Pancreas (tissue), 10 donors: ENCODE data around the gene EXOC3L2. TPM values are rescaled to one million over a fixed set of nuclear protein-coding genes. Genes with fewer than 3 reads are reported as not detected.

Experiments
- ATAC-seq, 4 donors: fragments of 200-7000 bp; cut with Tn5 transposase; one replicate each; pipeline versions ENCODE4 v1.8.0 to v1.9.1; 2020; ENCODE audit warnings: mild to moderate bottlenecking in 4 of 4, moderate library complexity in 4 of 4
- DNase-seq, 6 donors: peaks; one replicate each; pipeline ENCODE4 v3.0.0-alpha.2; 2020
- FAIRE-seq: peaks from 2 replicates; lab custom pipeline; 2012; peaks lifted over from hg19 to GRCh38; lab: Jason Lieb, UNC
- H3K27ac ChIP-seq, 4 donors: fragments of 200-600 bp; sonication (generic); 1 replicate in 3 of 4; 2 replicates in 1 of 4; pipeline versions ENCODE4 v1.5.0 to v1.8.0; 2020
- H3K27me3 ChIP-seq, 4 donors: fragments of 200-600 bp; one replicate each; pipeline ENCODE4 v1.8.0; 2021
- H3K36me3 ChIP-seq, 3 donors: fragments of 200-600 bp; sonication (generic) in 1 of 3; one replicate each; pipeline versions ENCODE4 v1.5.0 to v1.8.0; 2020 to 2021
- H3K4me1 ChIP-seq, 3 donors: fragments of 200-600 bp; one replicate each; pipeline ENCODE4 v1.8.0; 2021
- H3K4me3 ChIP-seq, 4 donors: fragments of 200-600 bp; sonication (generic) in 2 of 4; one replicate each; pipeline versions ENCODE4 v1.5.0 to v1.8.0; 2020 to 2021
- H3K9me3 ChIP-seq, 4 donors: fragments of 200-600 bp; one replicate each; pipeline ENCODE4 v1.8.0; 2021
- CTCF ChIP-seq, 4 donors: fragments of 200-600 bp; sonication (generic) in 3 of 4; IDR thresholded peaks; one replicate each; pipeline versions ENCODE4 v1.5.0 to v1.8.0; 2021; ENCODE audit warnings: antibody characterized with exemption in 4 of 4
- WGBS, 2 donors: extraction: QIAGEN DNeasy Blood & Tissue Kit; methylation state at CpG; one replicate each; pipeline ENCODE4 v1.1.7; 2013; 5-methylcytosine and 5-hydroxymethylcytosine counted together
- intact Hi-C, 3 donors: fragments of 100-400 bp; cut with DNase I; formaldehyde crosslinking; loops; one replicate each; pipeline versions ENCODE4 v1.11.1 to v1.14.2; 2022
- polyA plus RNA-seq, 2 donors: library from polyadenylated mRNA; stranded (reverse); fragments of 200-250 nt; gene quantifications; one replicate each; pipeline ENCODE4 v1.2.3, GENCODE V29; 2013
- total RNA-seq, 6 donors: library from RNA; stranded (reverse); fragmentation: NEBNext Ultra II Directional in 4 of 6; extraction: Animal tissue kit (Norgen Biotek cat#: 25700) in 4 of 6; gene quantifications; one replicate each; pipeline versions ENCODE4 v1.2.1 to v1.2.4, GENCODE V29; 2021 to 2023
- donor health status: healthy with polysubstance abuse.
- donor health status: DM: no; HTN: no; CAD: no; lungs with moderate emphysema.
- donor health status: DM: no; HTN: no; CAD: no.
- donor health status: control.
- donor health status: control.
- donor health status: Bipolar disorder and iron deficiency.
- donor health status: DM: yes; HTN: yes; CAD: no.
- donor health status: DM: no; HTN: no; CAD: no.
- donor health status: DM: no; HTN: no; CAD: no.
- donor health status: DM: yes; HTN: yes; CAD: no.

The EXOC3L2 gene
- total and polyA plus RNA-seq, 8 donors: 0.59 to 4.5 (median 1.8) TPM

GRCh38 chr19:45164577-45165335 lies 80.5 kb downstream of the EXOC3L2 start:
- no peak overlapping the region for H3K4me3 ChIP-seq
- ATAC-seq (peak in 3 of 4 donors; percentile 29 to 59 (median 43)), DNase-seq (peak in 5 of 6 donors; percentile 26 to 73 (median 50)), FAIRE-seq (no peak)
- H3K27me3 ChIP-seq: no peaks in the 10 kb centered on the region
- intact Hi-C loops: no loop called here
- WGBS, 2 donors: 46% methylated on average over 19 to 27 of the region's 27 CpGs
- TF ChIP-seq CTCF (IDR thresholded peaks at IDR 0.05): no peak
- H3K27ac ChIP-seq: no peak overlapping the region
- H3K9me3 ChIP-seq: no peaks in the 10 kb centered on the region
- H3K4me1 ChIP-seq: peaks cover 0 to 5% (median 5%) of the 10 kb centered on the region in 3 donors
- no peaks in the 10 kb centered on the region for H3K36me3 ChIP-seq

- TF ChIP-seq CTCF (IDR thresholded peaks at IDR 0.05): no peak
- FAIRE-seq: no peak
- DNase-seq: peak in 2 of 6 donors; percentile 12 to 38
- H3K27ac ChIP-seq: no peak overlapping the region
- intact Hi-C loops: no loop called here
- H3K36me3 ChIP-seq: no peaks in the 10 kb centered on the region
- 79 to 82% methylated on average over 15 of the region's 15 CpGs for WGBS, 2 donors
- H3K4me1 ChIP-seq: peaks cover 0 to 5% (median 5%) of the 10 kb centered on the region in 3 donors
- no peaks in the 10 kb centered on the region for H3K9me3 ChIP-seq
- H3K4me3 ChIP-seq: no peak overlapping the region
- no peaks in the 10 kb centered on the region for H3K27me3 ChIP-seq
- ATAC-seq: no peak
Measured at GRCh38 chr19:45163751-45164460, 81.3 kb downstream of the EXOC3L2 start.

DNA sequence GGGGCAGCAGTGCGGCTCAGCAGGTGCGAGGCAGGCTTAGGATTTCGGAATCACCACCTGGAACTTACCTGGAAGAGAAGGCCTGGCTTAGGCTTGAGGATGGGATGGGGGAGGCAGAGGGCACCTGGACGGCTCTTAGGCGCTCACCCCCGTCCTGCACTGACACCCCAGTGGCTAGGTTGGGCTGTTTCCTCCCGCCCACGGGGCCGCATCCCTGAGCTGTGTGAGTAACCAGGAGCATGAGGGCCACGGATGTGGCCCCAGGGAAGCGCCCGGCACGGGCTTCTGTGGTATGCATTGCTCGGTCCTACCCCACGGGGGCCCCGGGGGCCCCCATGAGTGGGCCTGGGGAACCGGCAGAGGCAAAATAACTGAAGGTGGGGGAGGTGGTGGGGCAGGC lies 82.1 kb downstream of the EXOC3L2 start:
- no peak for ATAC-seq
- Histone ChIP-seq H3K9me3 (no peaks in the 10 kb centered on the region), H3K36me3 (no peaks in the 10 kb centered on the region), H3K4me1 (peaks cover 0 to 5% (median 5%) of the 10 kb centered on the region in 3 donors), H3K27me3 (no peaks in the 10 kb centered on the region), H3K4me3 (no peak overlapping the region), H3K27ac (no peak overlapping the region)
- FAIRE-seq: no peak
- peak in 1 of 6 donors; percentile 50 for DNase-seq
- TF ChIP-seq CTCF (IDR thresholded peaks at IDR 0.05): no peak
- 83 to 86% methylated on average over 17 of the region's 17 CpGs for WGBS, 2 donors
- intact Hi-C loops: no loop called here

- intact Hi-C loops: no loop called here
- no peak for TF ChIP-seq CTCF (IDR thresholded peaks at IDR 0.05)
- no peaks in the 10 kb centered on the region for H3K9me3 ChIP-seq
- 63 to 76% methylated on average over 17 to 18 of the region's 18 CpGs for WGBS, 2 donors
- H3K27ac ChIP-seq: no peak overlapping the region
- H3K4me3 ChIP-seq: no peak overlapping the region
- no peaks in the 10 kb centered on the region for H3K36me3 ChIP-seq
- peaks cover 0 to 5% (median 5%) of the 10 kb centered on the region in 3 donors for H3K4me1 ChIP-seq
- ATAC-seq (no peak), DNase-seq (peak in 2 of 6 donors; percentile 11 to 38), FAIRE-seq (no peak)
- H3K27me3 ChIP-seq: no peaks in the 10 kb centered on the region
Measured at GRCh38 chr19:45162608-45163143, 82.5 kb downstream of the EXOC3L2 start.

Other genes starting within 250 kb of the EXOC3L2 start
- gene RELB, start 243.9 kb downstream of the EXOC3L2 start, total RNA-seq: 10 to 100 TPM in 4 of 6 donors, 1 to 10 TPM in 2; 8.3 to 21.7 (median 13.4) TPM
- 10 to 100 TPM; 25.1 to 33.5 TPM for gene RELB, start 243.9 kb downstream of the EXOC3L2 start, polyA plus RNA-seq
- gene CLASRP, start 206.4 kb downstream of the EXOC3L2 start, total RNA-seq: 10 to 100 TPM; 34.8 to 55.0 (median 47.7) TPM
- 100 to 1,000 TPM; 213 to 244 TPM for gene CLASRP, start 206.4 kb downstream of the EXOC3L2 start, polyA plus RNA-seq
- under 1 TPM; 0.15 to 0.52 (median 0.32) TPM for gene ZNF296, start 168.9 kb downstream of the EXOC3L2 start, total RNA-seq
- gene ZNF296, start 168.9 kb downstream of the EXOC3L2 start, polyA plus RNA-seq: 1 to 10 TPM; 2.0 to 2.1 TPM
- 10 to 100 TPM in 1 of 6 donors, 1 to 10 TPM in 5; 3.8 to 11.4 (median 7.7) TPM for gene GEMIN7, start 166.1 kb downstream of the EXOC3L2 start, total RNA-seq
- gene GEMIN7, start 166.1 kb downstream of the EXOC3L2 start, polyA plus RNA-seq: 10 to 100 TPM; 16.6 to 26.2 TPM
- 10 to 100 TPM; 13.0 to 18.7 (median 15.1) TPM for gene PPP1R37, start 152.2 kb downstream of the EXOC3L2 start, total RNA-seq
- gene PPP1R37, start 152.2 kb downstream of the EXOC3L2 start, polyA plus RNA-seq: 10 to 100 TPM; 31.7 to 57.4 TPM
- gene NKPD1, start 84.4 kb downstream of the EXOC3L2 start, total RNA-seq: under 1 TPM in 2 of 6 donors, not detected in 4; 0.03 to 0.09 TPM
- gene NKPD1, start 84.4 kb downstream of the EXOC3L2 start, polyA plus RNA-seq: under 1 TPM; 0.19 to 0.33 TPM
- 10 to 100 TPM in 5 of 6 donors, 1 to 10 TPM in 1; 9.7 to 18.9 (median 12.8) TPM for gene TRAPPC6A, start 67.2 kb downstream of the EXOC3L2 start, total RNA-seq
- 10 to 100 TPM; 19.3 to 37.9 TPM for gene TRAPPC6A, start 67.2 kb downstream of the EXOC3L2 start, polyA plus RNA-seq
- gene BLOC1S3, start 66.6 kb downstream of the EXOC3L2 start, total RNA-seq: 10 to 100 TPM in 1 of 6 donors, 1 to 10 TPM in 5; 4.3 to 12.3 (median 6.3) TPM
- 1 to 10 TPM; 2.1 to 3.6 TPM for gene BLOC1S3, start 66.6 kb downstream of the EXOC3L2 start, polyA plus RNA-seq
- gene MARK4, start 5.9 kb upstream of the EXOC3L2 start, total RNA-seq: 10 to 100 TPM; 13.9 to 22.8 (median 20.0) TPM
- gene MARK4, start 5.9 kb upstream of the EXOC3L2 start, polyA plus RNA-seq: 10 to 100 TPM; 12.8 to 21.0 TPM
- 1 to 10 TPM in 1 of 6 donors, not detected in 5; 1.2 TPM for gene CKM, start 77.5 kb upstream of the EXOC3L2 start, total RNA-seq
- gene CKM, start 77.5 kb upstream of the EXOC3L2 start, polyA plus RNA-seq: 1 to 10 TPM in 1 of 2 donors, under 1 TPM in 1; 0.23 to 4.9 TPM
- 1 to 10 TPM; 1.7 to 3.3 (median 2.4) TPM for gene KLC3, start 95.3 kb upstream of the EXOC3L2 start, total RNA-seq
- gene KLC3, start 95.3 kb upstream of the EXOC3L2 start, polyA plus RNA-seq: 1 to 10 TPM; 4.6 to 6.4 TPM
- 10 to 100 TPM in 2 of 6 donors, 1 to 10 TPM in 4; 7.1 to 13.0 (median 8.1) TPM for gene ERCC2, start 125.2 kb upstream of the EXOC3L2 start, total RNA-seq
- gene ERCC2, start 125.2 kb upstream of the EXOC3L2 start, polyA plus RNA-seq: 10 to 100 TPM; 16.1 to 19.5 TPM
- 10 to 100 TPM; 22.8 to 42.7 (median 27.6) TPM for gene PPP1R13L, start 159.7 kb upstream of the EXOC3L2 start, total RNA-seq
- gene PPP1R13L, start 159.7 kb upstream of the EXOC3L2 start, polyA plus RNA-seq: 10 to 100 TPM; 50.5 to 54.4 TPM
- 1 to 10 TPM in 5 of 6 donors, under 1 TPM in 1; 0.91 to 5.3 (median 2.9) TPM for gene POLR1G, start 161.2 kb upstream of the EXOC3L2 start, total RNA-seq
- 1 to 10 TPM; 1.6 to 3.3 TPM for gene POLR1G, start 161.2 kb upstream of the EXOC3L2 start, polyA plus RNA-seq
- gene ERCC1, start 178.5 kb upstream of the EXOC3L2 start, total RNA-seq: 10 to 100 TPM; 28.9 to 33.5 (median 32.9) TPM
- 10 to 100 TPM; 35.3 to 42.3 TPM for gene ERCC1, start 178.5 kb upstream of the EXOC3L2 start, polyA plus RNA-seq
- 10 to 100 TPM in 1 of 6 donors, 1 to 10 TPM in 3, under 1 TPM in 2; 0.79 to 17.0 (median 5.7) TPM for gene FOSB, start 222.6 kb upstream of the EXOC3L2 start, total RNA-seq
- gene FOSB, start 222.6 kb upstream of the EXOC3L2 start, polyA plus RNA-seq: 10 to 100 TPM; 12.9 to 21.6 TPM